Caco-2 (cell line): Measurements from ENCODE around the gene NOXA1. TPM values are rescaled to one million over a fixed set of nuclear protein-coding genes. Genes with fewer than 3 reads are reported as not detected.

Experiments used
- BruUV-seq: library from RNA; stranded (reverse); fragments of 400-500 nt; replicated peaks from 2 replicates; lab custom pipeline; 2021; lab: Mats Ljungman, UMichigan
- CTCF ChIA-PET: fragments of 300-600 bp; sonication (Branson Sonifier 250); formaldehyde crosslinking; loops from one replicate; lab custom pipeline; 2022; ENCODE audit warnings: antibody characterized with exemption; lab: Charles Lee
- POLR2A ChIA-PET: fragments of 300-600 bp; sonication (Branson Sonifier 250); formaldehyde crosslinking; loops from one replicate; lab custom pipeline; 2022; ENCODE audit warnings: antibody characterized with exemption; lab: Charles Lee
- DNase-seq, 2 experiments: peaks; one replicate each; pipeline versions ENCODE4 v3.0.0 to v3.0.0-alpha.2; 2020 to 2022
- H3K27me3 ChIP-seq: replicated peaks from 2 replicates; pipeline ENCODE4 v1.6.0; 2011; ENCODE audit warnings: low read length; ENCODE audit not compliant: control insufficient read depth, insufficient read depth
- H3K36me3 ChIP-seq: 2 replicates; pipeline ENCODE4 v1.5.1; 2011; ENCODE audit warnings: low read length; ENCODE audit not compliant: control insufficient read depth, insufficient read depth
- H3K4me1 ChIP-seq: fragments of 250-450 bp; sonication (Bioruptor Pico); 2 replicates; pipeline ENCODE4 v1.5.1; 2020; ENCODE audit warnings: mild to moderate bottlenecking
- H3K4me3 ChIP-seq: 2 replicates; pipeline ENCODE4 v1.5.1; 2011; ENCODE audit warnings: low read depth, mild to moderate bottlenecking, control low read depth, low read length
- H3K9me3 ChIP-seq: fragments of 250-450 bp; sonication (Bioruptor Pico); 2 replicates; pipeline ENCODE4 v1.5.1; 2020; ENCODE audit warnings: mild to moderate bottlenecking, moderate library complexity
- H3K27ac Mint-ChIP-seq: one replicate; pipeline ENCODE4 v1.8.0; 2022; ENCODE audit warnings: mixed read lengths; ENCODE audit not compliant: unreplicated experiment
- H3K27me3 Mint-ChIP-seq: one replicate; pipeline ENCODE4 v1.8.0; 2022; ENCODE audit warnings: mixed read lengths; ENCODE audit not compliant: insufficient read depth, unreplicated experiment
- H3K36me3 Mint-ChIP-seq: one replicate; pipeline ENCODE4 v1.8.0; 2022; ENCODE audit warnings: mild to moderate bottlenecking, mixed read lengths; ENCODE audit not compliant: insufficient read depth, unreplicated experiment
- H3K4me1 Mint-ChIP-seq: one replicate; pipeline ENCODE4 v1.8.0; 2022; ENCODE audit warnings: low read depth, mixed read lengths; ENCODE audit not compliant: unreplicated experiment
- H3K4me3 Mint-ChIP-seq: one replicate; pipeline ENCODE4 v1.8.0; 2022; ENCODE audit warnings: mild to moderate bottlenecking, moderate library complexity, mixed read lengths; ENCODE audit not compliant: unreplicated experiment
- H3K9me3 Mint-ChIP-seq: one replicate; pipeline ENCODE4 v1.8.0; 2022; ENCODE audit warnings: mixed read lengths; ENCODE audit not compliant: unreplicated experiment
- intact Hi-C: fragments of 100-400 bp; cut with micrococcal nuclease; formaldehyde crosslinking; loops from one replicate; pipeline ENCODE4 v1.10.0; 2022; ENCODE audit not compliant: unreplicated experiment
- total RNA-seq: library from RNA; stranded (reverse); gene quantifications from 2 replicates; pipeline ENCODE4 v1.2.3, GENCODE V29; 2022
- TF ChIP-seq, protein P1 (sequence below), 2 experiments: fragments of 200-600 bp in 1 of 2; IDR thresholded peaks; 1 replicate in 1 of 2; 2 replicates in 1 of 2; pipeline versions ENCODE4 v1.5.1 to v1.8.0; 2011 to 2022; ENCODE audit warnings: antibody characterized with exemption in 1 of 2, control low read depth in 1 of 2, inconsistent platforms in 1 of 2, low read depth in 1 of 2, low read length in 1 of 2, mild to moderate bottlenecking in 1 of 2, moderate library complexity in 1 of 2; ENCODE audit not compliant: insufficient read depth in 1 of 2, severe bottlenecking in 1 of 2, unreplicated experiment in 1 of 2

NOXA1 gene
- total RNA-seq, 1 experiment from 2014 or later, result 8.6 TPM

DNA sequence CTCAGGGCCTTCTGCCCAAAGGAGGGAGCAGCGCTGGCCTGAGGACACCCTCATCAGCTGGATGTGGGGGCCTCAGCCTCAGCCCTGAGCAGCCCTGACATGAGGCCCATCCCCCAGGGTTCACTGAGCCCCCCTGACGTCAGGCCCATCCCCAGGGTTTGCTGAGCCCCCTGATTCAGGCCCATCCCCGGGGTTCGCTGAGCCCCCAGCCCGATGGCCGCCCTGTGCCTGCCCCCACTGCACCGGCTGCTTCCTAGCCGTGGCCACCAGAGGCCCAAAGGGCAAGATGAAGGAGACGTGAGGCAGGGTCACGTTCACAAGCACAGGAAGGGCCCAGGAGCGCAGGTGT is 55.4 kb downstream of the NOXA1 start:
- ChIA-PET CTCF (no interaction called here), POLR2A (no interaction called here)
- no peaks in the 10 kb centered on the region for H3K27me3 Mint-ChIP-seq
- Histone ChIP-seq H3K4me3 (no peak overlapping the region), H3K4me1 (peaks cover 11% of the 10 kb centered on the region; the same call in 1 of the 2 replicates), H3K27me3 (no peaks in the 10 kb centered on the region), H3K9me3 (peaks cover 16% of the 10 kb centered on the region), H3K36me3 (no peaks in the 10 kb centered on the region)
- peaks cover 4% of the 10 kb centered on the region for H3K36me3 Mint-ChIP-seq
- no TSS peak for BruUV-seq
- TF ChIP-seq, protein P1, sequence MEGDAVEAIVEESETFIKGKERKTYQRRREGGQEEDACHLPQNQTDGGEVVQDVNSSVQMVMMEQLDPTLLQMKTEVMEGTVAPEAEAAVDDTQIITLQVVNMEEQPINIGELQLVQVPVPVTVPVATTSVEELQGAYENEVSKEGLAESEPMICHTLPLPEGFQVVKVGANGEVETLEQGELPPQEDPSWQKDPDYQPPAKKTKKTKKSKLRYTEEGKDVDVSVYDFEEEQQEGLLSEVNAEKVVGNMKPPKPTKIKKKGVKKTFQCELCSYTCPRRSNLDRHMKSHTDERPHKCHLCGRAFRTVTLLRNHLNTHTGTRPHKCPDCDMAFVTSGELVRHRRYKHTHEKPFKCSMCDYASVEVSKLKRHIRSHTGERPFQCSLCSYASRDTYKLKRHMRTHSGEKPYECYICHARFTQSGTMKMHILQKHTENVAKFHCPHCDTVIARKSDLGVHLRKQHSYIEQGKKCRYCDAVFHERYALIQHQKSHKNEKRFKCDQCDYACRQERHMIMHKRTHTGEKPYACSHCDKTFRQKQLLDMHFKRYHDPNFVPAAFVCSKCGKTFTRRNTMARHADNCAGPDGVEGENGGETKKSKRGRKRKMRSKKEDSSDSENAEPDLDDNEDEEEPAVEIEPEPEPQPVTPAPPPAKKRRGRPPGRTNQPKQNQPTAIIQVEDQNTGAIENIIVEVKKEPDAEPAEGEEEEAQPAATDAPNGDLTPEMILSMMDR (IDR thresholded peaks at IDR 0.05; ENCODE audit: insufficient read depth in 1 of 2, low read depth in 1 of 2, low read length in 1 of 2, severe bottlenecking in 1 of 2, unreplicated experiment in 1 of 2), result no peak
- no peak overlapping the region for H3K4me3 Mint-ChIP-seq
- peaks cover 26% of the 10 kb centered on the region for H3K9me3 Mint-ChIP-seq
- no peak overlapping the region for H3K27ac Mint-ChIP-seq
- peaks cover 7% of the 10 kb centered on the region for H3K4me1 Mint-ChIP-seq
- intact Hi-C loops, result no loop called here
- DNase-seq, result no peak

DNA sequence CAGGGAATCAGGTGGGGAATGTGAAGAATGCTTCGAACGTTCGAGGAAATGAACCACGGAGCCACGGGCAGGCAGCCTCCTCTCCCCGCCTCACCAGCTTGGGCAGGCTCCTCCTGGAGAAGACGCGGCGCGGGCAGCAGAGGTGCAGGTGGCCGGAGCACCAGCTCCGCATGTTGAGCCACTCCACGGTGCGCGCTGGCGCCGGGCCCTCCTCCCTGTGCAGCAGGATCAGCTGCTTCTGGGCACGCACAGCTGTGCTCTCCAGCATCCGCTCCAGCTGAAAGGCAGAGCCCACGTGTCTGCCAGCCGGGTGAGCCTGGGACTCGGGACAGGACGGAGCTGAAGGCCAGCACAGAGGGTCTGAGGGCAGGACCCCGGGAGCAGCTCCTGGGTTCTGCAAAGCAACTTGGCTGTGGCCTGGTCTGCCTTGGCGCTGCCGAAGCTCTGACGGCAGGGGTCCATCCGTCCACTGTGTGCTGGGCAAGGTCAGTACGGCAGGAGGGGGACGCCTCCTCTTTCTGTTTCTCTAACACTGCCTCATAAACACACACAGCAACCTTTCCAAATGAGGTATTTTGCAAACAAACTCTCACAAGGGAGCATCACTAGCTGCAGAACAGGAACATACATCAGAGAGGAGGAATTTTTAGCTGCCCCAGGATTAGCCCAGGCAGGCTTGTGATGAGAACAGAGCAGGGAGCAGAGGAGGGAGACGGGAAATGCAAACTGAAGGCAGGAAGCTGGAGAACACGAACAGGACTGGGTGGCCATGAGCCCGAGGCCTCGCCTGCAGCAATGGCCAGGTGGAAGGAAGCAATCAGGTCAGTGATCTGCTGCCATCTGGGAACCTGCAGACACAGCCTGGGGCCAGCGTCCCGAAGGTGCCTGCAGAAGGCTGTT is 56.0 kb downstream of the NOXA1 start:
- POLR2A ChIA-PET, result interaction anchor here (0.6 kb wide), 1 partner anchor 393 kb away, joined by 3 read pairs; no protein-coding TSS in a partner anchor
- no peak overlapping the region for H3K27ac Mint-ChIP-seq
- H3K9me3 ChIP-seq, result peaks cover 13% of the 10 kb centered on the region
- H3K36me3 Mint-ChIP-seq, result peaks cover 4% of the 10 kb centered on the region
- no peaks in the 10 kb centered on the region for H3K27me3 ChIP-seq
- intact Hi-C loops, result no loop called here
- CTCF ChIA-PET, result no interaction called here
- H3K4me3 Mint-ChIP-seq, result no peak overlapping the region
- BruUV-seq, result no TSS peak
- no peak overlapping the region for H3K4me3 ChIP-seq
- H3K36me3 ChIP-seq, result no peaks in the 10 kb centered on the region
- H3K4me1 ChIP-seq, result peaks cover 11% of the 10 kb centered on the region; the same call in 1 of the 2 replicates
- DNase-seq, result peak in 1 of 2 experiments; percentile 62
- H3K4me1 Mint-ChIP-seq, result peaks cover 7% of the 10 kb centered on the region
- H3K9me3 Mint-ChIP-seq, result peaks cover 19% of the 10 kb centered on the region
- TF ChIP-seq, protein P1 (IDR thresholded peaks at IDR 0.05; ENCODE audit: insufficient read depth in 1 of 2, low read depth in 1 of 2, low read length in 1 of 2, severe bottlenecking in 1 of 2, unreplicated experiment in 1 of 2), result no peak
- no peaks in the 10 kb centered on the region for H3K27me3 Mint-ChIP-seq

DNA sequence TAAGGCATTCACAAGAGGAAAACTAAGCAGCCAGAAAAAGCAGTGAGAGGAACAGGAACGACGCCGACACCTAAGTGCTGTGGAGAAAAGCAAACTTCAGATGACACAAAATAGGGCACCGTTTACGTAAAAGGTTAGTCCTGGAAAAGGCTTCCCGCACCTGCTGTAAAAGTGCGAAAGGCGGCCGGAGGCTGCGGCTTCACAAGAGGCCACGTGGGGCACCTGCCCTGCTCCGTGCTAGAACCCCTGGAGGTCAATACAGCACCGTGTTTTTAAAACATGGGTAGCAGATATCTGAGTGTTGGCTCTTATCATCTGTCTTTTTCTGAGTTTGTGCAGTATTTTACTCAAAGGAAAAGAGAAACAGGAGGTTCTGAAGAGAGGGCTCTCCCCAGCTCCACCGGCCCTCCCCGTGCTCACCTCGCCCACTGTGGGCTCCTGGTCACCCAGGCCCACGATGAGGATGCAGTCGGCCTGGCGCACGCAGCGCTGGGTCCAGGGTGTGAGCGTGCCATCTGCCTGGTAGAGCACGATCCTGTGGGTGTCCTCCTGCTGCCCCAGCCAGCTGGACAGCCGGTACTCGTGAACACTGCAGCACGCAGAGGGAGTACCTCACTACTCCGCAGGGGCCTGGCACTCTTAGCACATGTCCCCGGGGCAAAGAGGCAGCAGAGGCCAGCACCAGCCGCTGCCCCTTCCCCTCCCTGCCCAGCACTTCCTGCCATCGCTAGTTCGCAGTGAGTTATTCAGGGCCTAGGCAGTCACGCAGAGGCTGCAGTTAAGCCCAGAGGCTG is 56.9 kb downstream of the NOXA1 start:
- Histone ChIP-seq H3K36me3 (no peaks in the 10 kb centered on the region), H3K27me3 (no peaks in the 10 kb centered on the region), H3K4me3 (no peak overlapping the region), H3K9me3 (peaks cover 10% of the 10 kb centered on the region), H3K4me1 (peaks cover 11% of the 10 kb centered on the region; the same call in 1 of the 2 replicates)
- Mint-ChIP-seq H3K27ac (no peak overlapping the region), H3K36me3 (peaks cover 4% of the 10 kb centered on the region), H3K4me3 (no peak overlapping the region), H3K9me3 (peaks cover 13% of the 10 kb centered on the region), H3K4me1 (peaks cover 7% of the 10 kb centered on the region), H3K27me3 (no peaks in the 10 kb centered on the region)
- BruUV-seq, result no TSS peak
- ChIA-PET CTCF (no interaction called here), POLR2A (interaction anchor here (0.6 kb wide), 1 partner anchor 394 kb away, joined by 3 read pairs; no protein-coding TSS in a partner anchor)
- no peak for DNase-seq
- TF ChIP-seq, protein P1 (IDR thresholded peaks at IDR 0.05; ENCODE audit: insufficient read depth in 1 of 2, low read depth in 1 of 2, low read length in 1 of 2, severe bottlenecking in 1 of 2, unreplicated experiment in 1 of 2), result no peak
- intact Hi-C loops, result no loop called here
